Activated CD4-positive, alpha-beta T cell treated with anti-CD3 and anti-CD28 coated beads, Interleukin-2, Interleukin-6, amounts not matched to agents 100 ng/mL and 50 ng/mL, durations not matched to agents 16 hours and 8 hours (primary cell): ENCODE results near the gene ESYT3.
"Not testable (repeated sequence)": the region's sequence is repeated elsewhere in the genome, so short reads cannot be mapped to it uniquely, and the experiment has no call there.

Source experiments
- DNase-seq: peaks from one replicate; pipeline ENCODE4 v3.0.0-alpha.2; 2020

Gene ESYT3

DNA sequence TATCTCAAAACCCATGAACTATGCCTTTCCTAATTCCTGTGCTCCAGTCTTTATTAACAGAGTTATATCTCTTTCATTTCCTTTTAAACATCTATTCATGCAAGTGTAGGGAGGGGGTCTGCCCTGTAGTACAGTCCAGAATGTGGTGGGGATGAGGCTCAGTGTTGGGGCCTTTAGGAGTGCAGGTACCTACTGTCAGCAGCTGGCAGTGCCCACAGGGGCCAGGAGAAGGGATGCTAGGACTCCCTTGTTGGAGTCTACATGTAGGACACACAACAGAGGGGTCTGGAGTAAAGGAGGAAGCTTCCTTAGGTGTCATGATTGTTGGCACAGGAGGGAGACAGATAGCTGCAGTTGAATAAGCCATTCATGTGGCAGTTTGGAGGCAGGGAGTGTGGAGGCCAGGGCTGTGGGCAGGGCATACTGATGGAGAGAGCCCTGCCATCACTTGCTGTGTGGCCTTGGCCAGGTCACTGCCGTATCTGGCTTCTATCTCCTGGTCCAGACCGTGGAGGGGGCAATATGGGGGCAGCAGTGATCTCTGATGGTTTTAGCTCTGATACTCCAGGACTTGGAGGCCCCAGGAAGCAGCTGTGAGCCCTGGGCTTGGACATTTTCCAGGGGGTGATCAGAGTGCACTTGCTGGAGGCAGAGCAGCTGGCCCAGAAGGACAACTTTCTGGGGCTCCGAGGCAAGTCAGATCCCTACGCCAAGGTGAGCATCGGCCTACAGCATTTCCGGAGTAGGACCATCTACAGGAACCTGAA, 29.5 kb downstream of the ESYT3 start:
- no peak for DNase-seq

DNA sequence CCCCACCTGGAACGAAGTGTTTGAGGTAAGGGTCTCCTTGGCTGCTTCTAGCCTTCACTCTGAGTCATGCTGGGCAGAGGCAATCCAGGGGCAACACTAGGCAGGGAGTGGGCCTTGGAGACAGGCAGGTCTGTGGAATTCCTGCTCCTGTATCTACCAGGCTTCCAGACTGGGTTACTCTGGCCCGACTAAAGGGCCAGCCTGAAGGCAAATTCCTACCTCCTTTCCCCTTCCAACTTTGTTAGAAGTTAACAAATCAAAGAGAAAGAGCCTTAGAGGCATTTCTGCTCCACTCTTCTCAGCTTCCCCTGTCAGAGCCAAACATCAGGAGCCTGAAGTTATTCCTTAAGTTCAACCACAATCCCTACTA, 30.1 kb downstream of the ESYT3 start:
- DNase-seq: no peak

GRCh38 chr3:138465451-138465850, 31.0 kb downstream of the ESYT3 start:
- DNase-seq: no peak

DNA sequence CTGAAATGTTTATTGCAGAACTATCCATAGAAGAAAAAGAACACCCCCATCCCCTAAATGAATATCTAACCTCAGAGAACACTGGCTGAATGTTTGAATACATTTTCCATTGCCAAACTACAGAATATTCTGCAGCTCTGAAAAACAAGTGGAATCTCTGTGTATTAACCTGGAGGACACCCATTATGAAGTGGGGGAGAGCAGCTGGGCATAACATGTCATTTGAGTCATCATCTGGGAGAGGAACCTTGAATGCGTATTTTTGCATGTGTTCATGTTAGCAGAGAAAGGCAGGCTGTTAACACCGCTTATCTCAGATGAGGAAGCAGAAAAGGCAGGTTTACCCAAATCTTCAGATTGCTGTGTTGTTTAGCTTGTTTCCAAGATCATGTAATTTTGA, 31.5 kb downstream of the ESYT3 start:
- DNase-seq: no peak

DNA sequence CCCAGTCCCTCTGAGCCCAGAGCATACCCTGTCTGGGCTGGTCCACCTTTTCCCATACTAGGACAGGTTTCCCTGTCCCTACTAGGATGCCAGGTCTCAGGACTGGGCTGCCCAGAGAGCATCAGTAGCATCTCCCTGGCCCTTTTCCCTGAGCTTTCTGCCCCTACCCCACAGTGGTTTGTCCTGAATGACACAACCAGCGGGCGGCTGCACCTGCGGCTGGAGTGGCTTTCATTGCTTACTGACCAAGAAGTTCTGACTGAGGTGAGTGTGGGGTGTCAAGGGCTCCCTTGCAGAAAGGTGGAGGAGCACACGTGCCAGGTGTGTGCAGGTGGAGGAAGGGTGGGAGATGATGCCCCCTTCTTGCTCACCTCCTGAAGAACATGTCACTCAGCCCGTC, 33.5 kb downstream of the ESYT3 start:
- DNase-seq: no peak

GRCh38 chr3:138468451-138468850, 34.0 kb downstream of the ESYT3 start:
- DNase-seq: no peak

GRCh38 chr3:138468886-138469285, 34.5 kb downstream of the ESYT3 start:
- no peak for DNase-seq

DNA sequence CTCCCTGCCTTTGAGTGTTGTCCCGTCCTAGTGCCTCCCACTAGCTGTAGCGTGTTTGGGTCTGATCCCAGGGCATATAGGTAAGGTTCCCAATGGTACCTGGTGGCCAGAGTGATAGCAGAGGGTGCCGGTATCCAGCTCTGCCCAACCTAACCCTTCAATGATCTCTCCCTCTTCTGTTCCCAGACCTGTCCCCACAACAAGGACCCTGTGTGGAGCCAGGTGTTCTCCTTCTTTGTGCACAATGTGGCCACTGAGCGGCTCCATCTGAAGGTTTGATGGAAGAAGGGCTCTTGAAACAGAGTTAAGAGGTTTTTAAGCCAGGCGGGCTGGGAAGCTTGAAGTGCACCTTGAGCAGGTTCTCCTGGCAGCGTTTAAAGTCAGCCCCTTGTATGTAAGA, 35.5 kb downstream of the ESYT3 start:
- no peak for DNase-seq

DNA sequence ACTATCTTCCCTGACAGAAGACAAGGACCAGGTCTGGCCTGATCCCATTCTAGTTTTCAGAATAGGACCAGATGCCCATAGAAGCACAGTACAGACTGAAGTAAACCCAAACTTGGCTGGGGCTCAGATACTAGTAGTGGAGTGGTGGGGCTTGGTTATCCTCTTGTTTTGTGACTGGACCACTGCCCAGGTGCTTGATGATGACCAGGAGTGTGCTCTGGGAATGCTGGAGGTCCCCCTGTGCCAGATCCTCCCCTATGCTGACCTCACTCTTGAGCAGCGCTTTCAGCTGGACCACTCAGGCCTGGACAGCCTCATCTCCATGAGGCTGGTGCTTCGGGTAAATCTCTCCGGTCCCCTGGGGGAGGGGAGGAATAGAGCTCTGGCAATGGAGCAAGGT, 36.3 kb downstream of the ESYT3 start:
- DNase-seq: no peak

DNA sequence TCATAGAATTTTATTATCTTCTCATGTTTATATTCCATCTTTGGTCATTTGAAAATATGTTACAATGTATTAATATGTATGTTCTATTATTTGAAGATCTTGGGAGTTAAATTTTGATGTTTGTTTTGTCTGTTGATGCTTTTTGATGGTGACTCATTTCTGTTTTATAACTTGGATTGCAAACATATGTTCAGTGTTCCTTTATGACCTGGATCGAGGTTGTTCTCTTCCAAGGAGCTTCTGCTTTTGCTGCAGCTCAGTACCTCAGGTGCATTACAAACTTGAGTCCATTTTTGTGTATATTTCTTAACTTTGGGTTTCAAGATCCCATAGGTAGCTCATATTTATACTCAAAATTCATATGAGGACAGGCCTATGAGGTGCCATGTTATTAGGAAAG, 37.1 kb downstream of the ESYT3 start:
- no peak for DNase-seq

GRCh38 chr3:138472141-138472825, 37.9 kb downstream of the ESYT3 start:
- DNase-seq: no peak

GRCh38 chr3:138473391-138473790, 39.0 kb downstream of the ESYT3 start:
- DNase-seq: no peak

DNA sequence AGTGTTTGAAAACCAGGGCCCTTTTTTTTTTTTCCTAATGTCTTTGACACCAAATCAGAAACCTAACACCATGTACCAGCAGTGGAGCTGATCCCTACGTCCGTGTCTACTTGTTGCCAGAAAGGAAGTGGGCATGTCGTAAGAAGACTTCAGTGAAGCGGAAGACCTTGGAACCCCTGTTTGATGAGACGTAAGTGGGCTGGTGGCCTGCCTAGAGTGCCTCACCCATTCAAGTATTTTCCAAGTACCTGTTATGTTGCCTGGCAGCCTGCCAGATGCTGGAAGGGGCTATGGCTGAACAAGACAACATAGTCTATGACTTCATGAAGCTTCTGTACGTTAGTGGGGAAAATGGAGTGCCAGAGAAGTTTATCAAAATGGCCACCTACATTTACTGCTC, 39.7 kb downstream of the ESYT3 start:
- no peak for DNase-seq

DNA sequence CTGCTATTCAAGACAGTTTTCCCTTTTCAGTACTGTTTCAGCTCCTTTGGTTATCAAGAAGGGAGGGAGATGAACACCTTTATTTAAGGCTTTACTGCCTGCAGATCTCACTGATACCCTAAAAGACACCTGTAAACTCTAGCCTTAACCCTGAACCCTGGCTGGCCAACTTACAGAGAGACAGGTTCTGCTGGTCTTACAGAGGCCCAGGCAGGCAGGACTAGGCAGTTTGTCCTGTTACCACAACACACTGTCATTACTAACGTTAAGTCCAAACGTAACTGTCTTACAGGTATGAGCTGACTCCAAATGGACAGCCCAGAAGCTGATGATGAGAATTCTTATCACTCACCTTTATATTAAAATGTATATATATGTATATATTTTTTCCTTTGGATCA, 42.1 kb downstream of the ESYT3 start:
- no peak for DNase-seq

GRCh38 chr3:138477120-138477519, 42.7 kb downstream of the ESYT3 start:
- DNase-seq: no peak

DNA sequence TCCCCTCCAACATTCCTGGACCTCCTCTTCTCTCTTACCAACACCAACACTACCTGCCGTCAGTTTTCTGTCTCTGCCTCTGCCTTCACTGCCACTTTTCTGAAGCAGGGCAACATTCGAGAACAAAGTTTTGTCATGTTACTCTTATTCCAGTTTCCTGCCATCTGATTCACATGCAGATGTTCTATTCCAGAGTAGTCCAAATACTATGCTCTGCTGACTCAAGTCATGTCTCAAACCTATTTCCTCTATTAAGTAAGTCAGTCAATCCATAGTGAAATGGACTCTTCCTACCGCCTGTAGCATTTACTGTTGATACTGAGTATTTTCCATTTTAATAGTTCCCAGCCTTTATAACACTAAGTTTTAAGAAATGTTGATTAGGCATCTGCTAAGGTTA, 43.4 kb downstream of the ESYT3 start:
- no peak for DNase-seq

DNA sequence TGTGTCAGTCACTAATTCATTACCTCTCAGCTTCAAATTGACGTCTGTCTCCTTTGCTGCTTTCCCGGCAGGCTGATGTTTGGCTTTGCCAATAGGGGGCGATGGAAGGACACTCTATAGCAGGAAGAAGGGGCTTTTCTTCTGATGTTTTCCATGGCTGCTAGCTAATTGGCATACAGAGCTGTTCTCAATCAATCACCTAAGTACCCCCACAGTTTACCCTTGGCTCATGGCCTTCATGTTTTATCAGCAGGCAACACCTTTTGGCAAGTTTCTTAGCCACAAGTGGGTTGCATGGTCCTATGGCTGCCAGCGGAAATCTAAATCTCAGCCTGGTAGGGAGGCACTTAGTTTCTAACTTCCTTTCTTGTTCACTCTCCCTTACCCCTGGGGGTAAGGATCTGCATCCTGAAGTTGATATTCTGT, 45.0 kb downstream of the ESYT3 start:
- peak; percentile 65 for DNase-seq

GRCh38 chr3:138484672-138485071, 50.3 kb downstream of the ESYT3 start:
- DNase-seq: not testable (repeated sequence)

DNA sequence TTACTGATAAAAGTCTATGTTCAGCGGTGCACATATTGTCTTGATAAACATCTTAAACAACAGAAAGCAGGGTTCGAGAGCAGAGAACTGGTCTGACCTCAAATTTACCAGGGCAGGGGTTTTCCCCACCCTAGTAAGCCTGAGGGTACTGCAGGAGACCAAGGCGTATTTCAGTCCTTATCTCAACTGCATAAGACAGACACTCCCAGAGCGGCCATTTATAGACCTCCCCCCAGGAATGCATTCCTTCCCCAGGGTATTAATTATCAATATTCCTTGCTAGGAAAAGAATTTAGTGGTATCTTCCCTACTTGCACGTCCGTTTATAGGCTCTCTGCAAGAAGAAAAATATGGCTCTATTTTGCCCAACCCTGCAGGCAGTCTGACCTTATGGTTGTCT, 52.2 kb downstream of the ESYT3 start:
- not testable (repeated sequence) for DNase-seq

DNA sequence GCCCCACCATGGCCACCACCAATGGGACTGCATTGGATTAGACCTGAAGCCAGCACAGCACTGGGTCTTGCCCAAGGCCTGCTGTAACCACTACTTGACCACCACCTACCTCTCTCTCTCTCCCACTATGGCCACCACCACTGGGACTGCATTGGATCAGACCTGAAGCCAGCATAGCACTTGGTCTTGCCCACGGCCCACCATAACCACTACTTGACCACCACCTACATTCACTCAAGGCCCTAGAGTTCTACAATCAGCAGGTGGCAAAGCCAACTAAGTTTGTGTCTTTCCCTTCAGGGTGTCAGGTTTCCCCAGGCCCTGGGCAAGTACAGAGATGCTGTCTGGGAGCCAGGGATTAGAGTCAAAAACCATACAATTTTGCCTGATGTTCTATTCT, 57.6 kb downstream of the ESYT3 start:
- no peak for DNase-seq

GRCh38 chr3:138492980-138493675, 58.7 kb downstream of the ESYT3 start:
- DNase-seq: no peak

DNA sequence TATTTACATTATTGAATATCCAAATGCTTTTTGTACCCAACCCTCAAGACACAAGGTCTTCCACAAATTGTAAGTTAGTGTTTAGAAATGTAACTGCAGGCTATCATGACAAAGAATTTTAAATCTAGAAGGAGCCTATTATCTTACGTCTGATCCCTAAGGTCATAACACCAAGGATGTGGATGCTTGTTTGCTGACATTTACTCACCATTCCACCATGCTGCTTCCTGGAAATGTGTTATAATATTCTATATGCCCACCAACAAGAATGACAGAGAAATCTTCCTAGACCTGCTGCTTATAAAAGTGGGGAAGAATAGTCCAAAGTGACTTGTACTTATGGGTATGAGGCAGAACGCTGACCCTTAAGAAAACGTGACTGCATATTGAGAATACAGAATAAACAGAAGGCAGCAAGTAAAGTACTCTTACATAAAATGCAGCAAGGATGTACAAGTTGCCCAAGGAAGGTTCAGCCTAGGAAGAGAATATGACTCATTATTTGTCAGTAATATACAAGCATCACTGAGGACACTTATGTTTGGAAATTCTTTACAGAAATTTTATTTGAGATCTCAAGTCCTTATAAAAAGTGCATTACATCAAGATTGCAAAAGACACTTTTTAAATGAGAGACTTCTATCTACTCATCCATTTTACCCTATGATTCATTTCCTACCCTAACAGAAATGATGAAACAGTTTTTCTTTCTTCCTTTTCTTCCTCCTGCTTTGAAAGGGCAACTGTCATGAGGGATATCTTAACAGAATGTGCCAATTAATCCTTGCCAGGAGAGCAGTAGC, 59.6 kb downstream of the ESYT3 start:
- DNase-seq: peak; percentile 8

DNA sequence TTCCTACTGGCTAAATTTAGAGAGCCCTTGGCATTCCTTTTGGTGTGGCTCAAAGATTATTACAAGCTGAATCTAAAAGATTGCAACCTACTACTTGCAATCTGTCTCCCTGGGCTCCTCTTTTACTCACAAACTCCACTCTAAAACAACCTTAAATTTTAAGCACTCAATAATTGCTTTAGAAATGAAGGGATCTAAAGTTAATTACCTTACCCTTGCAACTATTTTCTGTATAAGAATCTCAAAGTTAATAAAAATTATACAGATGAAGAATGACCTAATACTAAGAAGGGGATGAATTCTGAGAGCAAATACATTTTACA, 60.2 kb downstream of the ESYT3 start:
- DNase-seq: no peak
